Esophagus muscularis mucosa (tissue), 4 donors: ENCODE data around the gene TTI1. TPM values are rescaled to one million over a fixed set of nuclear protein-coding genes. Genes with fewer than 3 reads are reported as not detected.

Experiments used
- DNase-seq: peaks from one replicate; pipeline ENCODE4 v3.0.0-alpha.2; 2017; ENCODE audit errors: extremely low spot score
- H3K27ac ChIP-seq, 4 donors: fragments of 200-600 bp; sonication (generic); replicated peaks in 1 of 4; 1 replicate in 3 of 4; 2 replicates in 1 of 4; pipeline ENCODE4 v1.5.1; 2016 to 2019; ENCODE audit warnings: mild to moderate bottlenecking in 1 of 4
- H3K27me3 ChIP-seq, 4 donors: fragments of 200-600 bp; sonication (generic); one replicate each; pipeline versions ENCODE4 v1.5.1 to v1.6.0; 2016 to 2019
- H3K36me3 ChIP-seq, 4 donors: fragments of 200-600 bp; sonication (generic); one replicate each; pipeline ENCODE4 v1.5.1; 2016 to 2019
- H3K4me1 ChIP-seq, 4 donors: fragments of 200-600 bp; sonication (generic); one replicate each; pipeline ENCODE4 v1.5.1; 2016 to 2019
- H3K4me3 ChIP-seq, 4 donors: fragments of 200-600 bp; sonication (generic); 1 replicate in 2 of 4; 2 replicates in 2 of 4; pipeline ENCODE4 v1.5.1; 2016 to 2019; ENCODE audit warnings: mild to moderate bottlenecking in 4 of 4, moderate library complexity in 1 of 4
- H3K9me3 ChIP-seq, 4 donors: fragments of 200-600 bp; sonication (generic); 1 replicate in 3 of 4; 2 replicates in 1 of 4; pipeline ENCODE4 v1.5.1; 2016 to 2019
- CTCF ChIP-seq, 3 experiments: fragments of 200-600 bp in 2 of 3; fragments of 450-650 bp in 1 of 3; sonication (generic) in 2 of 3; IDR thresholded peaks; one replicate each; pipeline ENCODE4 v1.5.1; 2017 to 2019; ENCODE audit warnings: antibody characterized with exemption in 3 of 3, mild to moderate bottlenecking in 2 of 3, moderate library complexity in 1 of 3
- EP300 ChIP-seq: sonication (generic); formaldehyde crosslinking; IDR thresholded peaks from one replicate; pipeline ENCODE4 v1.6.1; 2017; ENCODE audit warnings: antibody characterized with exemption
- POLR2A ChIP-seq: fragments of 450-650 bp; IDR thresholded peaks from one replicate; pipeline ENCODE4 v1.6.1; 2017; ENCODE audit warnings: antibody characterized with exemption, moderate library complexity, mild to moderate bottlenecking, low read depth
- POLR2AphosphoS5 ChIP-seq, 2 donors: sonication (generic); formaldehyde crosslinking; IDR thresholded peaks; one replicate each; pipeline ENCODE4 v1.6.1; 2017; ENCODE audit warnings: antibody characterized with exemption in 2 of 2
- WGBS: methylation state at CpG from one replicate; pipeline ENCODE4 v1.1.5; 2018; 5-methylcytosine and 5-hydroxymethylcytosine counted together
- intact Hi-C: fragments of 100-400 bp; cut with DNase I; formaldehyde crosslinking; loops from one replicate; pipeline ENCODE4 v1.15.1; 2023
- total RNA-seq, 4 donors: library from RNA; depleted of rRNA; stranded (reverse); fragments of >200 nt; gene quantifications; one replicate each; pipeline versions ENCODE4 v1.1.0 to v1.2.1, GENCODE V29; 2016

Gene TTI1
- total RNA-seq, 4 donors from 2014 or later, result 11.3 to 14.3 (median 12.4) TPM

GRCh38 chr20:38043512-38044300 lies 10.4 kb upstream of the TTI1 start:
- peaks cover 0 to 11% (median 7%) of the 10 kb centered on the region in 4 donors for H3K4me1 ChIP-seq
- H3K36me3 ChIP-seq, result peaks cover 6 to 73% (median 52%) of the 10 kb centered on the region in 4 donors
- intact Hi-C loops, result no loop called here
- H3K9me3 ChIP-seq, result no peaks in the 10 kb centered on the region
- WGBS, result 90% methylated on average over 10 of the region's 10 CpGs
- TF ChIP-seq EP300 (no peak), CTCF (IDR thresholded peaks at IDR 0.05) (no peak), POLR2AphosphoS5 (IDR thresholded peaks at IDR 0.05) (no peak), POLR2A (no peak)
- no peaks in the 10 kb centered on the region for H3K27me3 ChIP-seq
- DNase-seq, result no peak
- H3K4me3 ChIP-seq, result no peak overlapping the region
- H3K27ac ChIP-seq, result no peak overlapping the region

DNA sequence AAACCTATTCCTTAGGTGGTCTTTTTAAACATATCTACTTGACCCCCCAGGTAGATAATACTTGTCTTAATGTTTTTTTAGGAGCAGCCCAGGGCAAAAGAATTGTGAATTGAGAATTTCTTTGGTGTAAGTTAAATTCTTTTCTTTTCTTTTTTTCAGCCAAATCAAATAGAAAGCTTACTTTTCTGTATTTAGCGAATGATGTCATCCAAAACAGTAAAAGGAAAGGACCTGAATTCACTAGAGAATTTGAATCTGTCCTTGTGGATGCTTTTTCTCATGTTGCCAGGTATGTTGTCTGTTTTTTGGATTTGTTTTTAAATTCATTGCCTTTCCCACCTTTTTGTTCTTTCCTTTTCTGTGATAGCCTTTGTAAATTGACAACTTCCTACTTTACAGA lies 7.0 kb upstream of the TTI1 start:
- intact Hi-C loops, result no loop called here
- no peaks in the 10 kb centered on the region for H3K27me3 ChIP-seq
- no peak overlapping the region for H3K27ac ChIP-seq
- H3K4me1 ChIP-seq, result peaks cover 22 to 40% (median 35%) of the 10 kb centered on the region in 4 donors
- H3K36me3 ChIP-seq, result peaks cover 6 to 63% (median 51%) of the 10 kb centered on the region in 4 donors
- H3K4me3 ChIP-seq, result no peak overlapping the region
- TF ChIP-seq POLR2AphosphoS5 (IDR thresholded peaks at IDR 0.05) (no peak), CTCF (IDR thresholded peaks at IDR 0.05) (no peak), EP300 (no peak), POLR2A (no peak)
- DNase-seq, result no peak
- no peaks in the 10 kb centered on the region for H3K9me3 ChIP-seq
- WGBS, result 50% methylated on average over 1 of the region's 1 CpG

GRCh38 chr20:38036366-38036765 lies 3.1 kb upstream of the TTI1 start:
- H3K9me3 ChIP-seq, result no peaks in the 10 kb centered on the region
- no peak for DNase-seq
- TF ChIP-seq EP300 (no peak), CTCF (IDR thresholded peaks at IDR 0.05) (no peak), POLR2A (no peak), POLR2AphosphoS5 (IDR thresholded peaks at IDR 0.05) (no peak)
- no peaks in the 10 kb centered on the region for H3K27me3 ChIP-seq
- peaks cover 0 to 38% (median 18%) of the 10 kb centered on the region in 4 donors for H3K36me3 ChIP-seq
- H3K4me3 ChIP-seq, result no peak overlapping the region
- H3K27ac ChIP-seq, result no peak overlapping the region
- WGBS, result 80% methylated on average over 5 of the region's 5 CpGs
- H3K4me1 ChIP-seq, result peaks cover 43 to 64% (median 58%) of the 10 kb centered on the region in 4 donors
- intact Hi-C loops, result no loop called here

DNA sequence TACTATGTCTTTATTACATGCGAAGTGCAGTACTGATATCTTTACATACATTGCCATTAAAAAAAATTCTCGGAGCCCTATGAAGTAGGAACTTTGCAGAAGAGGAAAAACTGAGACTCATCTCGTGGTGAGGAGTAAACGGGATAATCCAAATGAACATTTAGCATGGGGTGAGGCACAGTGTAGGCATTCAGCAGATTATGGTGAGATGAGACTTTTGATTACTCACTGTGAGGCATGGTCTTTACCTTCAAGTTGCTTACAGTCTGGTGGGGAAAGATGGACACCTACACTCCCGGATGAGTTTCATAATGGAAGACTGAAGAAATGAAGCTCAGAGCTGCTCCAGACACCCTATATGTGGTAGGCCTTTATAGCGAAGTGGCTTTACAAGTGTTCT lies 1.7 kb upstream of the TTI1 start:
- Histone ChIP-seq H3K36me3 (peaks cover 0 to 26% (median 8%) of the 10 kb centered on the region in 4 donors), H3K27me3 (no peaks in the 10 kb centered on the region), H3K9me3 (no peaks in the 10 kb centered on the region), H3K4me1 (peaks cover 43 to 73% (median 62%) of the 10 kb centered on the region in 4 donors), H3K4me3 (peak overlapping the region; percentile 69 to 96 (median 70)), H3K27ac (peak overlapping the region in 2 of 4 donors; percentile 93)
- intact Hi-C loops, result no loop called here
- no peak for DNase-seq
- no peak for TF ChIP-seq EP300
- no peak for TF ChIP-seq POLR2AphosphoS5 (IDR thresholded peaks at IDR 0.05)
- no peak for TF ChIP-seq CTCF (IDR thresholded peaks at IDR 0.05)
- TF ChIP-seq POLR2A, result no peak
- WGBS, result 77% methylated on average over 6 of the region's 6 CpGs
